K562 (cell line): Measurements from ENCODE around the gene ANKLE1. TPM values are rescaled to one million over a fixed set of nuclear protein-coding genes. Genes with fewer than 3 reads are reported as not detected.

Experiments used
- BCOR ChIP-seq: fragments of 450-650 bp; IDR thresholded peaks from 2 replicates; pipeline ENCODE4 v1.6.1; 2016
- C11orf30 ChIP-seq: fragments of 450-650 bp; IDR thresholded peaks from 2 replicates; pipeline ENCODE4 v1.6.1; 2016; ENCODE audit warnings: low read depth, mild to moderate bottlenecking
- CCNT2 ChIP-seq: IDR thresholded peaks from 2 replicates; pipeline ENCODE4 v1.6.1; 2011; ENCODE audit warnings: borderline replicate concordance, low read depth, mild to moderate bottlenecking, moderate library complexity, mixed read lengths, low read length; ENCODE audit not compliant: insufficient read length; ENCODE audit errors: extremely low read depth
- FIP1L1 ChIP-seq: fragments of 200-400 bp; formaldehyde crosslinking; IDR thresholded peaks from 2 replicates; pipeline ENCODE4 v1.6.1; 2018; ENCODE audit warnings: mild to moderate bottlenecking, low read depth, low read length; ENCODE audit not compliant: poor library complexity, severe bottlenecking
- GABPA ChIP-seq: fragments of 200-800 bp; sonication (Bioruptor generic); conservative IDR thresholded peaks from 2 replicates; pipeline ENCODE4 v1.6.1; 2016; ENCODE audit warnings: low read depth, missing genetic modification characterization, missing compliant biosample characterization
- GATAD2B ChIP-seq: fragments of 450-650 bp; IDR thresholded peaks from 2 replicates; pipeline ENCODE4 v1.6.1; 2017; ENCODE audit warnings: mild to moderate bottlenecking, borderline replicate concordance
- KHSRP ChIP-seq: fragments of 450-650 bp; IDR thresholded peaks from 2 replicates; pipeline ENCODE4 v1.6.1; 2017
- MAZ ChIP-seq, 2 experiments: fragments of 450-650 bp in 1 of 2; sonication (generic) in 1 of 2; formaldehyde crosslinking; IDR thresholded peaks in 1 of 2; conservative IDR thresholded peaks in 1 of 2; 2 replicates each; pipeline versions ENCODE4 v1.4.0 to v1.5.0; 2020; ENCODE audit warnings: mild to moderate bottlenecking in 1 of 2, missing genetic modification reagents in 1 of 2
- RBBP5 ChIP-seq: fragments of 200-600 bp; sonication (generic); IDR thresholded peaks from 2 replicates; pipeline ENCODE4 v1.6.1; 2012; ENCODE audit warnings: borderline replicate concordance, mild to moderate bottlenecking, low read length, control low read depth, inconsistent platforms; ENCODE audit not compliant: insufficient read depth, poor library complexity, severe bottlenecking
- RBFOX2 ChIP-seq: fragments of 200-400 bp; formaldehyde crosslinking; IDR thresholded peaks from 2 replicates; pipeline ENCODE4 v1.6.1; 2017; ENCODE audit warnings: low read depth, mild to moderate bottlenecking, low read length, moderate library complexity
- REST ChIP-seq, 2 experiments: fragments of 450-650 bp; formaldehyde crosslinking in 1 of 2; IDR thresholded peaks; 2 replicates each; pipeline versions ENCODE4 v1.4.0 to v1.6.1; 2014 to 2020; ENCODE audit warnings: mild to moderate bottlenecking in 2 of 2, borderline replicate concordance in 1 of 2, low read depth in 1 of 2
- SAFB ChIP-seq: fragments of 200-400 bp; formaldehyde crosslinking; IDR thresholded peaks from 2 replicates; pipeline ENCODE4 v1.6.1; 2017; ENCODE audit warnings: low read depth, low read length, borderline replicate concordance
- SAP30 ChIP-seq: fragments of 200-600 bp; sonication (generic); IDR thresholded peaks from 2 replicates; pipeline ENCODE4 v1.6.1; 2012; ENCODE audit warnings: borderline replicate concordance, low read depth, mild to moderate bottlenecking, moderate library complexity, low read length, control low read depth, inconsistent platforms; ENCODE audit not compliant: insufficient read depth, poor library complexity, severe bottlenecking
- SIX5 ChIP-seq, 2 experiments: IDR thresholded peaks; 2 replicates each; pipeline ENCODE4 v1.6.1; 2011; ENCODE audit warnings: low read length in 2 of 2, borderline replicate concordance in 1 of 2, low read depth in 1 of 2, mild to moderate bottlenecking in 1 of 2, moderate library complexity in 1 of 2; ENCODE audit not compliant: insufficient read depth in 1 of 2
- YY1 ChIP-seq, 3 experiments: IDR thresholded peaks; 2 replicates each; pipeline ENCODE4 v1.6.1; 2011; ENCODE audit warnings: low read length in 2 of 3, mild to moderate bottlenecking in 2 of 3, moderate library complexity in 2 of 3, borderline replicate concordance in 1 of 3, control low read depth in 1 of 3, low read depth in 1 of 3; ENCODE audit not compliant: insufficient read depth in 3 of 3, insufficient replicate concordance in 2 of 3, control insufficient read depth in 1 of 3, insufficient read length in 1 of 3; ENCODE audit errors: extremely low read depth in 1 of 3
- ZNF12 ChIP-seq: sonication (generic); formaldehyde crosslinking; IDR thresholded peaks from 2 replicates; pipeline ENCODE4 v1.4.0; 2020; ENCODE audit warnings: mild to moderate bottlenecking, missing genetic modification reagents
- ZSCAN29 ChIP-seq: fragments of 450-650 bp; IDR thresholded peaks from 2 replicates; pipeline ENCODE4 v1.6.1; 2017
- polyA plus RNA-seq, 8 experiments: library from polyadenylated mRNA; depleted of rRNA in 4 of 8; stranded (reverse) in 5 of 8; unstranded in 3 of 8; fragments of >200 nt; fragmentation: Nextera tagmentation in 2 of 8; fragmentation: Illumina TruSeq in 1 of 8; extraction: Ambion mirVana in 2 of 8; extraction: Trizol in 1 of 8; gene quantifications; 2 replicates each; pipeline versions ENCODE4 v1.2.1 to v1.2.3, GENCODE V29; 2011 to 2014; ENCODE audit warnings: inconsistent platforms in 1 of 8, missing spikeins in 1 of 8
- total RNA-seq, 7 experiments: library from RNA; depleted of rRNA in 6 of 7; stranded (reverse); fragments of >200 nt in 6 of 7; fragmentation: Illumina TruSeq in 2 of 7; extraction: Trizol in 2 of 7; gene quantifications; 2 replicates each; pipeline versions ENCODE4 v1.2.1 to v1.2.3, GENCODE V29; 2011 to 2021; ENCODE audit warnings: low replicate concordance in 1 of 7

The ANKLE1 gene
- total and polyA plus RNA-seq, 9 of the 15 experiments (the other 6 are each of a cell fraction or from before 2014, with no cell fraction given): 0.63 to 9.2 (median 2.9) TPM

DNA sequence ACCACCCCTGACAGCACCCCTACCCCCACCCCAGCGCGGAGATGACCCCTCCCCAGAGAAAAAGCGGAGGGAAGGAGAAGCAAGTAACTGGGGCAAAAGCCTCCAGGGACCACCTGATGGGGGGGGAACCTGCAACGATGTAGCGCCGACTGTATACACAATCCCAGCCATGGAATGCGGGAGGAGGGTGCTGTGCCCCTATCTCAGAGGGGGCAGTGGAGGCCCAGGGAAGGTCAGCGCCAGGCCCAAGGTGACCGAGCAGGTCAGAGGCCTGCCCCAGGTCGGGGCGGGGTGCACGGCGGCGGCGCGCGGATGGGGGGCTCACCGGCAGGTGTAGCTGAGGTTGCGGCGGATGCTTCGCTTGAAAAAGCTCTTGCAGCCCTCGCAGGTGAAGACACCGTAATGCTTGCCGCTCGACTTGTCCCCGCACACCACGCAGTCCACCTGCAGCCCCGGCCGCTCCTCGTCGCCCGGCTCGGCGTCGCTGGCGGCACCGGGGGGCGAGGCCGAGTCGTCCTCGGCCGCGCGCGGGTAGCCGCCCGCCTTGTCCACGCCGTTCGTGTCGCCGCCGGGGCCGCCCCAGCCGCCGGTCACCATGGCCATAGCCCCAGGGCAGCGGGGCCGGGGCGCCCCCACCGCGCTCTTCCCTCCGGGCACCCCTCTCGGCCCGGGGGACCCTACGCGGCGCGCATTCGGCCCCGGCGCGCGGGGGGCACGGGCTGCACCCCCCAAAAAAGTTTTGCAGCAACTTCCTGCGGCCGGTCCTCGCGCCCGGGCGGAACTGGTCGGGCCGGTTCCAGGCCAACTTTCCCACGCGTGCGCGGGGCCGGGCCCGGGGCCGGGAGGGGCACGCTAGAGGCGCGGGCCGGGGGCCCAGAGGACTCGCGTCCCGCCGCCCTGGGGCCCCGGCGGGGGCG is 36.8 kb upstream of the ANKLE1 start (continued):
- TF ChIP-seq CCNT2 (peak; percentile 17), RBBP5 (peak; percentile 29), C11orf30 (no peak), ZSCAN29 (no peak), RBFOX2 (peak; percentile 48; the same call in 1 of the 2 replicates), YY1 (IDR thresholded peaks at IDR 0.05; ENCODE audit: borderline replicate concordance in 1 of 3, control insufficient read depth in 1 of 3, extremely low read depth in 1 of 3, insufficient read depth in 3 of 3, insufficient read length in 1 of 3, insufficient replicate concordance in 2 of 3, low read depth in 1 of 3, low read length in 2 of 3) (peak in 1 of 3 experiments; percentile 9), KHSRP (no peak), ZNF12 (CRISPR knock-in tag) (no peak), REST (IDR thresholded peaks at IDR 0.05; ENCODE audit: borderline replicate concordance) (0 out of 2 replicates have a peak, but pooled peaks have one; percentile 17), REST (CRISPR knock-in tag; IDR thresholded peaks at IDR 0.05; ENCODE audit: low read depth) (no peak), SAFB (peak; percentile 56), SIX5 (IDR thresholded peaks at IDR 0.05; ENCODE audit: borderline replicate concordance in 1 of 2, insufficient read depth in 1 of 2, low read depth in 1 of 2, low read length in 2 of 2) (no peak), GATAD2B (peak; percentile 38; the same call in 1 of the 2 replicates), SAP30 (peak; percentile 59), GABPA (tag) (peak; percentile 49), BCOR (peak; percentile 69; the same call in 1 of the 2 replicates), FIP1L1 (peak; percentile 38), MAZ (CRISPR knock-in tag; conservative IDR thresholded peaks at IDR 0.05 in 1 of 2, IDR thresholded peaks at IDR 0.05 in 1 of 2) (0 out of 4 replicates have a peak, but pooled peaks of 1 of the 2 experiments have one; percentile 4)
